ENCODE data around the gene IGSF9B. TPM values are rescaled to one million over a fixed set of nuclear protein-coding genes. Genes with fewer than 3 reads are reported as not detected.

Gene IGSF9B
- total RNA-seq, 3 donors from 2014 or later (not counting 1 experiment from before 2014, with no cell fraction given) = 2.2 to 6.1 (median 4.3) TPM

- Histone ChIP-seq H3K27me3 (ENCODE audit: control insufficient read depth, insufficient read depth, low read length) (no peaks in the 10 kb centered on the region), H3K9me3 (ENCODE audit: control insufficient read depth, insufficient read depth, low read length) (no peaks in the 10 kb centered on the region), H3K27ac (ENCODE audit: low read length) (no peak overlapping the region), H3K36me3 (ENCODE audit: control insufficient read depth, insufficient read depth, low read length) (no peaks in the 10 kb centered on the region), H3K4me3 (ENCODE audit: low read length) (no peak overlapping the region), H3K4me1 (ENCODE audit: control insufficient read depth, insufficient read depth, low read length) (no peaks in the 10 kb centered on the region)
- no peaks in the 10 kb centered on the region for H3K4me1 Mint-ChIP-seq
- H3K27ac Mint-ChIP-seq = no peak overlapping the region
- TF ChIP-seq CTCF (IDR thresholded peaks at IDR 0.05) = no peak
- H3K4me3 Mint-ChIP-seq = no peak overlapping the region
- H3K36me3 Mint-ChIP-seq = no peaks in the 10 kb centered on the region
- intact Hi-C loops (cut with micrococcal nuclease) = no loop called here
- 87% methylated on average over 13 of the region's 13 CpGs for WGBS (ENCODE audit: insufficient coverage)
- DNase-seq = no peak
- no peak for ATAC-seq
- no peaks in the 10 kb centered on the region for H3K9me3 Mint-ChIP-seq
- no peaks in the 10 kb centered on the region for H3K27me3 Mint-ChIP-seq (ENCODE audit: low read depth in 2 of 2)
These were observed 51.1 kb downstream of the IGSF9B start for GRCh38 chr11:133905677-133906156.

- Histone ChIP-seq H3K27ac (ENCODE audit: low read length) (no peak overlapping the region), H3K4me1 (ENCODE audit: control insufficient read depth, insufficient read depth, low read length) (no peaks in the 10 kb centered on the region), H3K36me3 (ENCODE audit: control insufficient read depth, insufficient read depth, low read length) (no peaks in the 10 kb centered on the region), H3K9me3 (ENCODE audit: control insufficient read depth, insufficient read depth, low read length) (no peaks in the 10 kb centered on the region), H3K4me3 (ENCODE audit: low read length) (no peak overlapping the region), H3K27me3 (ENCODE audit: control insufficient read depth, insufficient read depth, low read length) (no peaks in the 10 kb centered on the region)
- no peak for TF ChIP-seq CTCF (IDR thresholded peaks at IDR 0.05)
- Mint-ChIP-seq H3K36me3 (no peaks in the 10 kb centered on the region), H3K4me3 (no peak overlapping the region), H3K9me3 (no peaks in the 10 kb centered on the region), H3K27ac (no peak overlapping the region), H3K4me1 (no peaks in the 10 kb centered on the region), H3K27me3 (ENCODE audit: low read depth in 2 of 2) (no peaks in the 10 kb centered on the region)
- intact Hi-C loops (cut with micrococcal nuclease) = no loop called here
- no peak for DNase-seq
- WGBS (ENCODE audit: insufficient coverage) = 84% methylated on average over 6 of the region's 6 CpGs
- no peak for ATAC-seq
These were observed 51.8 kb downstream of the IGSF9B start for GRCh38 chr11:133904818-133905515.

GRCh38 chr11:133903875-133904817 is 52.6 kb downstream of the IGSF9B start:
- intact Hi-C loops (cut with micrococcal nuclease) = no loop called here

More at GRCh38 chr11:133903875-133904817, 52.6 kb downstream of the IGSF9B start:
- Histone ChIP-seq H3K4me3 (ENCODE audit: low read length) (no peak overlapping the region), H3K36me3 (ENCODE audit: control insufficient read depth, insufficient read depth, low read length) (no peaks in the 10 kb centered on the region), H3K27me3 (ENCODE audit: control insufficient read depth, insufficient read depth, low read length) (no peaks in the 10 kb centered on the region), H3K9me3 (ENCODE audit: control insufficient read depth, insufficient read depth, low read length) (no peaks in the 10 kb centered on the region), H3K4me1 (ENCODE audit: control insufficient read depth, insufficient read depth, low read length) (no peaks in the 10 kb centered on the region), H3K27ac (ENCODE audit: low read length) (no peak overlapping the region)
- no peak for DNase-seq
- no peak overlapping the region for H3K27ac Mint-ChIP-seq
- no peak for TF ChIP-seq CTCF (IDR thresholded peaks at IDR 0.05)
- no peaks in the 10 kb centered on the region for H3K9me3 Mint-ChIP-seq
- no peaks in the 10 kb centered on the region for H3K36me3 Mint-ChIP-seq
- no peak overlapping the region for H3K4me3 Mint-ChIP-seq
- H3K27me3 Mint-ChIP-seq (ENCODE audit: low read depth in 2 of 2) = no peaks in the 10 kb centered on the region
- 93% methylated on average over 5 of the region's 8 CpGs for WGBS (ENCODE audit: insufficient coverage)
- H3K4me1 Mint-ChIP-seq = no peaks in the 10 kb centered on the region
- ATAC-seq = no peak
